Right hindlimb (tissue), 1 donor: Measurements from ENCODE around the gene KDM3B.

Source experiments
- DNase-seq: peaks from one replicate; pipeline ENCODE4 v3.0.0-alpha.2; 2018

KDM3B gene

GRCh38 chr5:138450971-138451370, 98.5 kb downstream of the KDM3B start:
- DNase-seq = no peak

- DNase-seq = no peak
These were observed 100.2 kb downstream of the KDM3B start for GRCh38 chr5:138452720-138453119.

GRCh38 chr5:138453590-138453989, 101.1 kb downstream of the KDM3B start:
- no peak for DNase-seq

- no peak for DNase-seq
These were observed 101.6 kb downstream of the KDM3B start for GRCh38 chr5:138454121-138454520.

GRCh38 chr5:138455232-138455930, 102.9 kb downstream of the KDM3B start:
- no peak for DNase-seq

- no peak for DNase-seq
These were observed 105.2 kb downstream of the KDM3B start for GRCh38 chr5:138457531-138458275.

GRCh38 chr5:138458384-138458783, 105.9 kb downstream of the KDM3B start:
- no peak for DNase-seq

- no peak for DNase-seq
These were observed 106.4 kb downstream of the KDM3B start for GRCh38 chr5:138458856-138459255.

- DNase-seq = no peak
These were observed 106.9 kb downstream of the KDM3B start for GRCh38 chr5:138459311-138459933.

GRCh38 chr5:138460032-138460693, 107.7 kb downstream of the KDM3B start:
- no peak for DNase-seq

- DNase-seq = no peak
These were observed 109.0 kb downstream of the KDM3B start for GRCh38 chr5:138461343-138462125.

- DNase-seq = no peak
These were observed 111.0 kb downstream of the KDM3B start for GRCh38 chr5:138463419-138464007.

GRCh38 chr5:138464008-138464387, 111.5 kb downstream of the KDM3B start:
- peak; percentile 98 for DNase-seq

GRCh38 chr5:138464388-138465260, 112.1 kb downstream of the KDM3B start:
- peak; percentile 99 for DNase-seq

- DNase-seq = peak; percentile 98
These were observed 113.0 kb downstream of the KDM3B start, which contains the start of gene EGR1 for GRCh38 chr5:138465261-138466124. Gene EGR1 (plus strand): TSS chr5:138465479. CDS start chr5:138465762, 283 bp downstream.

- peak; percentile 49 for DNase-seq
These were observed 113.8 kb downstream of the KDM3B start for GRCh38 chr5:138466125-138466899.

- DNase-seq = peak; percentile 51
These were observed 114.6 kb downstream of the KDM3B start for GRCh38 chr5:138466900-138467710.

GRCh38 chr5:138467711-138468132, 115.2 kb downstream of the KDM3B start:
- peak; percentile 34 for DNase-seq
